ENCODE measurements around the gene B3GLCT.

DNA sequence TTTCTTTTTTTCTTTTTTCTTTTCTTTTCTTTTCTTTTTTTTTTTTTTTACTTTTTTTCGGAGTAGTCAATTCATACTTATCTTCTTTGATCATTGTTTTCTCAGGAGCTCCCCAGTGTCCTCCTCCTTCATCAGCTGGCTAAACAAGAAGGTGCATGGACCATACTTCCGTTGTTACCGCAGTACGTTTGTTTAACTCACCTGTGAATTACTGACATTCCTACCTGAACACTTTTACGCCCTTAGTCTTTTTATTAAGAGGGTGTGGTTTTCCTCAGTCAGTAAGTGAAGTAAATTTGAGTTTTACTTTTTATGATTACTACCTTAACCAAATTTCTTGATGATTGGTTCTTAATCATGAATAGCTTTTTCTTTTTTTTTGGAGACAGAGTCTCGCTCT is 47.1 kb downstream of the B3GLCT start:
- TF ChIP-seq, protein P1, sequence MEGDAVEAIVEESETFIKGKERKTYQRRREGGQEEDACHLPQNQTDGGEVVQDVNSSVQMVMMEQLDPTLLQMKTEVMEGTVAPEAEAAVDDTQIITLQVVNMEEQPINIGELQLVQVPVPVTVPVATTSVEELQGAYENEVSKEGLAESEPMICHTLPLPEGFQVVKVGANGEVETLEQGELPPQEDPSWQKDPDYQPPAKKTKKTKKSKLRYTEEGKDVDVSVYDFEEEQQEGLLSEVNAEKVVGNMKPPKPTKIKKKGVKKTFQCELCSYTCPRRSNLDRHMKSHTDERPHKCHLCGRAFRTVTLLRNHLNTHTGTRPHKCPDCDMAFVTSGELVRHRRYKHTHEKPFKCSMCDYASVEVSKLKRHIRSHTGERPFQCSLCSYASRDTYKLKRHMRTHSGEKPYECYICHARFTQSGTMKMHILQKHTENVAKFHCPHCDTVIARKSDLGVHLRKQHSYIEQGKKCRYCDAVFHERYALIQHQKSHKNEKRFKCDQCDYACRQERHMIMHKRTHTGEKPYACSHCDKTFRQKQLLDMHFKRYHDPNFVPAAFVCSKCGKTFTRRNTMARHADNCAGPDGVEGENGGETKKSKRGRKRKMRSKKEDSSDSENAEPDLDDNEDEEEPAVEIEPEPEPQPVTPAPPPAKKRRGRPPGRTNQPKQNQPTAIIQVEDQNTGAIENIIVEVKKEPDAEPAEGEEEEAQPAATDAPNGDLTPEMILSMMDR (IDR thresholded peaks at IDR 0.05; ENCODE audit: insufficient read depth, low read depth, low read length) = no peak
- no peak for TF ChIP-seq EZH2 (IDR thresholded peaks at IDR 0.05; ENCODE audit: insufficient read depth, low read length)

All from astrocyte (in vitro differentiated cells and primary cell).